Gastroesophageal sphincter (tissue), 3 donors: ENCODE results near the gene NFIA.

Experiments
- CTCF ChIP-seq, 4 experiments: fragments of 200-600 bp in 2 of 4; fragments of 450-650 bp in 2 of 4; sonication (generic) in 1 of 4; IDR thresholded peaks; one replicate each; pipeline ENCODE4 v1.5.1; 2017 to 2019; ENCODE audit warnings: antibody characterized with exemption in 4 of 4, mild to moderate bottlenecking in 2 of 4, moderate library complexity in 2 of 4
- EP300 ChIP-seq: sonication (generic); formaldehyde crosslinking; IDR thresholded peaks from one replicate; pipeline ENCODE4 v1.6.1; 2017; ENCODE audit warnings: antibody characterized with exemption, mild to moderate bottlenecking
- POLR2A ChIP-seq, 2 donors: fragments of 450-650 bp; IDR thresholded peaks; one replicate each; pipeline ENCODE4 v1.6.1; 2017; ENCODE audit warnings: antibody characterized with exemption in 2 of 2, mild to moderate bottlenecking in 2 of 2, moderate library complexity in 1 of 2
- POLR2AphosphoS5 ChIP-seq: sonication (generic); formaldehyde crosslinking; IDR thresholded peaks from one replicate; pipeline ENCODE4 v1.6.1; 2017; ENCODE audit warnings: antibody characterized with exemption

GRCh38 chr1:61386770-61387169 is 304.4 kb downstream of the NFIA start:
- TF ChIP-seq CTCF (IDR thresholded peaks at IDR 0.05) (no peak), POLR2A (IDR thresholded peaks at IDR 0.05) (no peak), EP300 (no peak), POLR2AphosphoS5 (no peak)
